MG63 (cell line): ENCODE data around the gene CDC123. TPM values are rescaled to one million over a fixed set of nuclear protein-coding genes. Genes with fewer than 3 reads are reported as not detected.
"Not testable (repeated sequence)": the region's sequence is repeated elsewhere in the genome, so short reads cannot be mapped to it uniquely, and the experiment has no call there.

Experiments
- DNase-seq: peaks from one replicate; pipeline ENCODE4 v3.0.0-alpha.2; 2020
- H3K27me3 ChIP-seq: fragments of 250-450 bp; sonication (Bioruptor Pico); 2 replicates; pipeline ENCODE4 v1.5.1; 2020; ENCODE audit warnings: mild to moderate bottlenecking, moderate library complexity
- H3K36me3 ChIP-seq: fragments of 250-450 bp; sonication (Bioruptor Pico); 2 replicates; pipeline ENCODE4 v1.5.1; 2020; ENCODE audit warnings: mild to moderate bottlenecking, moderate library complexity
- H3K4me3 ChIP-seq: fragments of 250-450 bp; sonication (Bioruptor Pico); 2 replicates; pipeline ENCODE4 v1.5.1; 2020; ENCODE audit warnings: mild to moderate bottlenecking, moderate library complexity
- H3K9me3 ChIP-seq: fragments of 250-450 bp; sonication (Bioruptor Pico); 2 replicates; pipeline ENCODE4 v1.5.1; 2020; ENCODE audit warnings: mild to moderate bottlenecking, moderate library complexity
- total RNA-seq: library from RNA; depleted of rRNA; stranded (reverse); fragments of >200 nt; shearing (Covaris generic); gene quantifications from 2 replicates; pipeline ENCODE4 v1.2.3, GENCODE V29; 2014; ENCODE audit warnings: low replicate concordance

Gene CDC123
- total RNA-seq, 1 experiment from 2014 or later = 201 TPM

GRCh38 chr10:12250181-12250580 is 54.2 kb downstream of the CDC123 start:
- no peak for DNase-seq
- no peak overlapping the region for H3K4me3 ChIP-seq
- H3K36me3 ChIP-seq = peaks cover 29% of the 10 kb centered on the region
- H3K9me3 ChIP-seq = no peaks in the 10 kb centered on the region
- no peaks in the 10 kb centered on the region for H3K27me3 ChIP-seq

- not testable (repeated sequence) for H3K9me3 ChIP-seq, DNase-seq, H3K4me3 ChIP-seq, H3K27me3 ChIP-seq
- H3K36me3 ChIP-seq = peaks cover 29% of the 10 kb centered on the region
Measured at GRCh38 chr10:12250702-12251101, 54.7 kb downstream of the CDC123 start.

GRCh38 chr10:12251581-12251980 is 55.6 kb downstream of the CDC123 start:
- DNase-seq = no peak
- no peak overlapping the region for H3K4me3 ChIP-seq
- H3K36me3 ChIP-seq = peaks cover 21% of the 10 kb centered on the region
- H3K9me3 ChIP-seq = no peaks in the 10 kb centered on the region
- no peaks in the 10 kb centered on the region for H3K27me3 ChIP-seq

- Histone ChIP-seq H3K27me3 (no peaks in the 10 kb centered on the region), H3K9me3 (no peaks in the 10 kb centered on the region), H3K4me3 (no peak overlapping the region), H3K36me3 (peaks cover 20% of the 10 kb centered on the region)
- DNase-seq = no peak
Measured at GRCh38 chr10:12252882-12253546, 57.0 kb downstream of the CDC123 start.

- no peak for DNase-seq
- Histone ChIP-seq H3K27me3 (no peaks in the 10 kb centered on the region), H3K9me3 (no peaks in the 10 kb centered on the region), H3K36me3 (peaks cover 13% of the 10 kb centered on the region), H3K4me3 (no peak overlapping the region)
Measured at GRCh38 chr10:12255048-12255447, 59.1 kb downstream of the CDC123 start.

GRCh38 chr10:12259988-12260387 is 64.0 kb downstream of the CDC123 start:
- H3K36me3 ChIP-seq = no peaks in the 10 kb centered on the region
- H3K9me3 ChIP-seq = no peaks in the 10 kb centered on the region
- H3K27me3 ChIP-seq = no peaks in the 10 kb centered on the region
- no peak overlapping the region for H3K4me3 ChIP-seq
- DNase-seq = no peak

GRCh38 chr10:12262278-12262981 is 66.4 kb downstream of the CDC123 start:
- Histone ChIP-seq H3K4me3 (no peak overlapping the region), H3K27me3 (no peaks in the 10 kb centered on the region), H3K36me3 (no peaks in the 10 kb centered on the region), H3K9me3 (no peaks in the 10 kb centered on the region)
- DNase-seq = no peak

- Histone ChIP-seq H3K27me3 (no peaks in the 10 kb centered on the region), H3K4me3 (peak overlapping the region; percentile 34), H3K9me3 (no peaks in the 10 kb centered on the region), H3K36me3 (no peaks in the 10 kb centered on the region)
- DNase-seq = peak; percentile 76
Measured at GRCh38 chr10:12264204-12264940, 68.4 kb downstream of the CDC123 start.

- H3K4me3 ChIP-seq = no peak overlapping the region
- H3K27me3 ChIP-seq = no peaks in the 10 kb centered on the region
- H3K36me3 ChIP-seq = no peaks in the 10 kb centered on the region
- DNase-seq = no peak
- no peaks in the 10 kb centered on the region for H3K9me3 ChIP-seq
Measured at GRCh38 chr10:12269056-12269455, 73.1 kb downstream of the CDC123 start.

- Histone ChIP-seq H3K27me3 (no peaks in the 10 kb centered on the region), H3K4me3 (no peak overlapping the region), H3K9me3 (no peaks in the 10 kb centered on the region), H3K36me3 (no peaks in the 10 kb centered on the region)
- no peak for DNase-seq
Measured at GRCh38 chr10:12271210-12271540, 75.2 kb downstream of the CDC123 start.

GRCh38 chr10:12277862-12278261 is 81.9 kb downstream of the CDC123 start:
- not testable (repeated sequence) for H3K27me3 ChIP-seq, DNase-seq, H3K36me3 ChIP-seq, H3K9me3 ChIP-seq, H3K4me3 ChIP-seq

GRCh38 chr10:12279281-12279680 is 83.3 kb downstream of the CDC123 start:
- H3K4me3 ChIP-seq = no peak overlapping the region
- H3K36me3 ChIP-seq = no peaks in the 10 kb centered on the region
- no peak for DNase-seq
- no peaks in the 10 kb centered on the region for H3K9me3 ChIP-seq
- H3K27me3 ChIP-seq = no peaks in the 10 kb centered on the region

GRCh38 chr10:12287772-12288171 is 91.8 kb downstream of the CDC123 start:
- H3K9me3 ChIP-seq = no peaks in the 10 kb centered on the region
- H3K4me3 ChIP-seq = no peak overlapping the region
- no peaks in the 10 kb centered on the region for H3K36me3 ChIP-seq
- DNase-seq = no peak
- H3K27me3 ChIP-seq = no peaks in the 10 kb centered on the region

- H3K36me3 ChIP-seq, DNase-seq, H3K4me3 ChIP-seq, H3K27me3 ChIP-seq, H3K9me3 ChIP-seq: not testable (repeated sequence)
Measured at GRCh38 chr10:12297784-12298183, 101.8 kb downstream of the CDC123 start.

- no peak for DNase-seq
- no peaks in the 10 kb centered on the region for H3K27me3 ChIP-seq
- H3K9me3 ChIP-seq = no peaks in the 10 kb centered on the region
- no peaks in the 10 kb centered on the region for H3K36me3 ChIP-seq
- H3K4me3 ChIP-seq = no peak overlapping the region
Measured at GRCh38 chr10:12299222-12299965, 103.4 kb downstream of the CDC123 start.
